HUES48 (cell line): ENCODE results near the gene AUP1.
A peak's percentile ranks its signal among the peaks of the same experiment; 100 is the strongest.

Experiments used
- H3K27ac ChIP-seq: one replicate; pipeline ENCODE4 v1.7.0; 2013; ENCODE audit warnings: low read depth, low read length, inconsistent platforms
- H3K27me3 ChIP-seq: 2 replicates; pipeline ENCODE4 v1.6.1; 2013; ENCODE audit warnings: mild to moderate bottlenecking, low read length; ENCODE audit not compliant: control insufficient read depth, insufficient read depth
- H3K36me3 ChIP-seq: 2 replicates; pipeline ENCODE4 v1.6.1; 2013; ENCODE audit warnings: low read length; ENCODE audit not compliant: control insufficient read depth, insufficient read depth
- H3K4me1 ChIP-seq: 2 replicates; pipeline ENCODE4 v1.6.1; 2013; ENCODE audit warnings: mild to moderate bottlenecking, low read length; ENCODE audit not compliant: control insufficient read depth, insufficient read depth
- H3K4me3 ChIP-seq: 2 replicates; pipeline ENCODE4 v1.5.1; 2013; ENCODE audit warnings: mild to moderate bottlenecking, low read depth, low read length
- H3K9ac ChIP-seq: 2 replicates; pipeline ENCODE4 v1.6.1; 2013; ENCODE audit warnings: mild to moderate bottlenecking, low read depth, low read length, moderate library complexity
- H3K9me3 ChIP-seq: 2 replicates; pipeline ENCODE4 v1.6.1; 2013; ENCODE audit warnings: low read length; ENCODE audit not compliant: control insufficient read depth, insufficient read depth

AUP1 gene

GRCh38 chr2:74529357-74530238, at the start of gene AUP1, which contains the start of gene HTRA2:
TSS of gene AUP1 (minus strand) at chr2:74529706. CDS start at chr2:74529629, 77 bp downstream.
TSS of gene HTRA2 (plus strand) at chr2:74529933. CDS start at chr2:74530007, 74 bp downstream.
- no peaks in the 10 kb centered on the region for H3K9me3 ChIP-seq
- peak within 1 kb of the TSS; percentile 86 for H3K27ac ChIP-seq
- peak within 1 kb of the TSS; percentile 96 for H3K9ac ChIP-seq
- H3K27me3 ChIP-seq, result no peaks in the 10 kb centered on the region
- peak within 1 kb of the TSS; percentile 97 for H3K4me3 ChIP-seq
- H3K36me3 ChIP-seq, result peaks cover 52% of the 10 kb centered on the region
- peaks cover 7% of the 10 kb centered on the region for H3K4me1 ChIP-seq

- no peak overlapping the region for H3K27ac ChIP-seq
- H3K4me1 ChIP-seq, result no peaks in the 10 kb centered on the region
- H3K9ac ChIP-seq, result no peak overlapping the region
These were observed 48.9 kb upstream of the AUP1 start for GRCh38 chr2:74578408-74578807.

GRCh38 chr2:74577448-74577847, 47.9 kb upstream of the AUP1 start:
- Histone ChIP-seq H3K4me3 (no peak overlapping the region), H3K27me3 (no peaks in the 10 kb centered on the region; the same call in 1 of the 2 replicates), H3K9me3 (no peaks in the 10 kb centered on the region), H3K9ac (no peak overlapping the region), H3K4me1 (no peaks in the 10 kb centered on the region), H3K36me3 (no peaks in the 10 kb centered on the region), H3K27ac (no peak overlapping the region)

More at GRCh38 chr2:74578408-74578807, 48.9 kb upstream of the AUP1 start:
- H3K36me3 ChIP-seq, result no peaks in the 10 kb centered on the region
- H3K4me3 ChIP-seq, result no peak overlapping the region
- H3K9me3 ChIP-seq, result no peaks in the 10 kb centered on the region
- H3K27me3 ChIP-seq, result no peaks in the 10 kb centered on the region; the same call in 1 of the 2 replicates

- no peak overlapping the region for H3K4me3 ChIP-seq
- no peak overlapping the region for H3K27ac ChIP-seq
- no peaks in the 10 kb centered on the region for H3K36me3 ChIP-seq
- H3K27me3 ChIP-seq, result no peaks in the 10 kb centered on the region; the same call in 1 of the 2 replicates
- no peaks in the 10 kb centered on the region for H3K9me3 ChIP-seq
- H3K4me1 ChIP-seq, result no peaks in the 10 kb centered on the region
- H3K9ac ChIP-seq, result no peak overlapping the region
These were observed 47.3 kb upstream of the AUP1 start for GRCh38 chr2:74576863-74577229.

- Histone ChIP-seq H3K27ac (no peak overlapping the region), H3K9ac (no peak overlapping the region), H3K4me3 (no peak overlapping the region), H3K27me3 (no peaks in the 10 kb centered on the region), H3K4me1 (no peaks in the 10 kb centered on the region), H3K9me3 (no peaks in the 10 kb centered on the region), H3K36me3 (no peaks in the 10 kb centered on the region)
These were observed 46.8 kb upstream of the AUP1 start for GRCh38 chr2:74576211-74576862.

GRCh38 chr2:74575320-74575719, 45.8 kb upstream of the AUP1 start:
- no peaks in the 10 kb centered on the region for H3K36me3 ChIP-seq
- H3K9ac ChIP-seq, result no peak overlapping the region
- no peaks in the 10 kb centered on the region for H3K27me3 ChIP-seq
- H3K9me3 ChIP-seq, result no peaks in the 10 kb centered on the region
- H3K4me1 ChIP-seq, result no peaks in the 10 kb centered on the region
- no peak overlapping the region for H3K4me3 ChIP-seq
- no peak overlapping the region for H3K27ac ChIP-seq

GRCh38 chr2:74573747-74574562, 44.4 kb upstream of the AUP1 start:
- Histone ChIP-seq H3K27ac (no peak overlapping the region), H3K27me3 (no peaks in the 10 kb centered on the region), H3K36me3 (no peaks in the 10 kb centered on the region), H3K9me3 (no peaks in the 10 kb centered on the region), H3K4me1 (no peaks in the 10 kb centered on the region), H3K4me3 (no peak overlapping the region), H3K9ac (no peak overlapping the region)

GRCh38 chr2:74572178-74572925, 42.8 kb upstream of the AUP1 start:
- no peaks in the 10 kb centered on the region for H3K36me3 ChIP-seq
- no peaks in the 10 kb centered on the region for H3K9me3 ChIP-seq
- H3K27ac ChIP-seq, result no peak overlapping the region
- H3K9ac ChIP-seq, result no peak overlapping the region
- H3K4me1 ChIP-seq, result no peaks in the 10 kb centered on the region
- no peaks in the 10 kb centered on the region; the same call in 1 of the 2 replicates for H3K27me3 ChIP-seq
- no peak overlapping the region for H3K4me3 ChIP-seq

GRCh38 chr2:74571058-74571457, 41.6 kb upstream of the AUP1 start:
- H3K27ac ChIP-seq, result no peak overlapping the region
- H3K4me3 ChIP-seq, result no peak overlapping the region
- no peaks in the 10 kb centered on the region; the same call in 1 of the 2 replicates for H3K27me3 ChIP-seq
- no peaks in the 10 kb centered on the region for H3K4me1 ChIP-seq
- no peaks in the 10 kb centered on the region for H3K36me3 ChIP-seq
- no peaks in the 10 kb centered on the region for H3K9me3 ChIP-seq
- H3K9ac ChIP-seq, result no peak overlapping the region

- H3K27ac ChIP-seq, result no peak overlapping the region
- H3K4me3 ChIP-seq, result no peak overlapping the region
- no peaks in the 10 kb centered on the region for H3K36me3 ChIP-seq
- no peaks in the 10 kb centered on the region; the same call in 1 of the 2 replicates for H3K27me3 ChIP-seq
- no peaks in the 10 kb centered on the region for H3K4me1 ChIP-seq
- no peaks in the 10 kb centered on the region for H3K9me3 ChIP-seq
- H3K9ac ChIP-seq, result no peak overlapping the region
These were observed 40.2 kb upstream of the AUP1 start for GRCh38 chr2:74569686-74570085.
